GM21717 (cell line): ENCODE measurements around the gene TEAD1.

Experiments used
- ATAC-seq: cut with Tn5 transposase; IDR thresholded peaks from one replicate; pipeline ENCODE4 v1.9.1; 2021; ENCODE audit warnings: mild to moderate bottlenecking, moderate library complexity; ENCODE audit not compliant: unreplicated experiment

Gene TEAD1

GRCh38 chr11:12664385-12664784 lies 9.8 kb upstream of the TEAD1 start:
- no peak for ATAC-seq

DNA sequence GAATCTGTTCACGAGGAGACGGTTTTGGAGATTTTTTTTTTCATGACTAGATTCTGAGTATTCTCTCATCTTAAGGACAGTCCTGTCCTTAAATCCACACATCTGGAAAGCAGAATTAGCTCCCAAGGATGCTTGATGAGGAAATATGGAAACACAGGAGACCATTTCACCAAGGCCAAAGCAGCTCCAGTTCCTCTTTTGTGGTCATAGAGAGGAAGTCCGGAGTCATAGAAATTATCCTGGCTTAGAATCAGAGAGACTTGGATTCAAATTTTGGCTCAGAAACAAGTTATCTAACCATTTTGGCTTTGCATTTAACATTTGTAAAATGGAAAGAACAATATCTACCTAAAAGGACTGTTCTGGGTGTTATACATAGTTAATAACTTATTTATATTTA lies 7.3 kb upstream of the TEAD1 start:
- no peak for ATAC-seq

- no peak for ATAC-seq
Measured at GRCh38 chr11:12667646-12668045, 6.6 kb upstream of the TEAD1 start.

DNA sequence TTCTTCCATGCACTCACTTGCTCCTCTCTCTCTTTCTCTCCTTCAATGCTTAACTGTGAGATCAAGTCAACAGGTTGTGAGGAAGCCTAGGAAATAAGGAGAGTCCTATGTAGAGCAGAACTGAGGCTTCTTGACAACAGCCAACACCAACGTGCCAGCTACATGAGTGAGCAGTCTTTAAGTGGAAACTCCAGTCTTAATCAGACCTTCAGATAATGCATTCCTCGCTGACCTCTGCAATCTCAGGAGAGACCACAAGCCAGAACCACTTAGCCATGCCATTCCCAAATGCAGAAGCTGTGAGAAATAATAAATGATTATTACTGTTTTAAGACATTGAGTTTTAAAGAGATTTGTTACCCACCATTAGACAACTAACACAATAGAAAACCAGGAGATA lies 6.1 kb upstream of the TEAD1 start:
- no peak for ATAC-seq

DNA sequence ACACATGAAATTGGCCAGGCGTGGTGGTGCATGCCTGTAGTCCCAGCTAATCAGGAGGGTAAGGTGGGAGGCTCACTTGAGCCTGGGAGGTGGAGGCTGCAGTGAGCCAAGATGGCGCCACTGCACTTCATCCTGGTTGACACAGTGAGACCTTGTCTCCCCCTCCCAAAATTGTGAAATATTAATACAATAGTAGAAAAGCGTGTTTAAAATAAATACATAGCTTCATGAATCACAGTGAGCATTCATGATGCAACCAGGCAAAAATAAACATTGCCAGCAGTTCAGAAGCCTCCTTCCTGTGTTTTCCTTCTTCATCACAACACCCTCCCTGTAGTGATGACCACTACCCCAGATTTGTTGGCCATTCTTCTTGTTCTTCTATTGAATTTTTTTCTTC lies 4.3 kb upstream of the TEAD1 start:
- no peak for ATAC-seq

GRCh38 chr11:12671370-12671769 lies 2.9 kb upstream of the TEAD1 start:
- ATAC-seq, result no peak

DNA sequence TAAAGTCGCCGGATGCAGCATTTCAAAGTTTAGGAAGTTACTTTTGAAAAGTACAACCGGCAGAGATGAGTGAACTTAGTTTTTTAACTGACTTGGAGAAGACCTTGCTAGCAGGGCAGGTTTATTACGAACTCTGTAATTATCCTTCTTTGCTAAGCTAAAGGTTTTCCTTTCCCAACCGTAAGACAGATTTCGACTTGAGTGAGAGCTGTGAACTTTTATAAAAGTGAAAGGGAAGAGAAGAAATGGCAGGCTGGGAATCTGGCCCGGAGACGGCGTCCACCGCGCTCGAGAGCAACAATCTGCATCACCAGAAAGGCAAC lies 659 bp upstream of the TEAD1 start:
- no peak for ATAC-seq

- ATAC-seq, result peak; percentile 35
Measured at GRCh38 chr11:12674571-12674935, 332 bp downstream of the TEAD1 start.

DNA sequence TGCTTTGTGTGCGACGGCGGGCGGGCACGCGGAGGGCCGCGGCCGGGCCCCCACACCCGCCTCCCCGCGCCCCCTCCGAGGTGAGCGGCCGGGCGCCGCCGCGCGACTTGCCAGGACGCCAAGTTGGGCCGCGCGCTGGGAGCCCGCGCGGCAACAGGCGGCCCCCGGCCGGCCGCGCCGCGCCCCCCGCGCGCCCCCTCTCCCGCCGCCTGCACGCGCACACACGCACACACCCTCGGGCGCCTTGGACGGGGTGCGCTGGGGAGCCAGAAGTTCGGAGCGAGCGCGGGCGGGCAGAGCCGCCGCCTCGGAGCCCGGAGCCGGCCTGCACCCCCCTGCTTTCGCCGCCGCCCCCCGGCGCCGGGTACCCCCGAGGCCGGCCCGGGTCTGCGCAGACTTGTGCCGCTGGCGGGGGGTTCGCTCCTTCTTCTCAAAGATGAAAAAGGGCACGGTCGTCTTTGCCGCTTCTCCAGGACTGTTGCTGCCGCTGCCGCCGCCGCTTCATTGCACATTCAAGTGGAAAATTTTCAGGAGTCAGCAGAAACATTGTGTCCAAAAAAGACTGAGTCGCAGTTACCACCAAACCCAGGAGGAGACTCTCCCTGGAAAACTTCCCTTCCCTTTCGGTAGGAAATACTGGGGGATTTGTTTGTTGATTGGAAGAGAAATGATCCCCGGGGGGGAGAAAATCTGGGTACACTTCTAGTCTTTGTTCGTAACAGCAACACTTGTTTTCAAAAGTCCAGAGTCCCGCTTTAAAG lies 895 bp downstream of the TEAD1 start:
- ATAC-seq, result no peak

DNA sequence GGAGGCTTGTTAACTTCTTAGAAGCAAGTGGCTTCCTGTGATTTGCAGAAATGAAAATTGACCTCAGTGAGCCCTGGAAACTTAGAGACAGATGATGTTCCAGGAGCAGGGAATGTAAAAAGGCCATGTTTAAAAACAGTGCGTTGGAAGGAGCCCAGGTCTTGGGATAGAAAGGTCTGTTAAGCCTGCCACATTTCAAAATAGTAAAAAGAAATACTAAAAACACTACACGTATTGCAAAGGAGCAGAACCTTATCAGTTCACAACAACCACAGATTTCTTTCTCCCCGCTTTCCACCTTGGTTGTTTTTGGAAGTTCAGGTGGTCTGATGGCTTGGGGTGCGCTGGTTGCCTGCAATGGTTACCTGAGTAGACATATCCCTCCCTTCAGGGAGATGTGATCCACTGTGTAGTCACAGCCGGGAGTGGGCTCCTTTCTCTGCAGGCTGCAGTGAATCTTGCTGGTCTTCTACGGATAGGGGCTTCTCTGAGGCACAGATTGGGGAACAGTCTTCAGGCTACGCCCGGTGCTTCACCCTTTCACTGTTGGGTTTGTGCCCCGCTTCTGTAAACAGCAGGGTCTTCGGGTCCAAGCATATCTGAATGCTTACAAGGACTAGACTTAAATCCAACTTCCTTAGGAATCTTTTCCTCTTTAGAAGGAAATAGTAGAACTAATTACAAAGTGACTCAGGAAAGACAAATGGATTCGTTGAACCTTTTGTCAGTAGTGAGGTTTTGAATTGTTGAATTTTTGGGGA lies 1.9 kb downstream of the TEAD1 start:
- ATAC-seq, result no peak

GRCh38 chr11:12677131-12677530 lies 2.9 kb downstream of the TEAD1 start:
- ATAC-seq, result no peak

GRCh38 chr11:12678092-12678491 lies 3.9 kb downstream of the TEAD1 start:
- no peak for ATAC-seq

- no peak for ATAC-seq
Measured at GRCh38 chr11:12678991-12679390, 4.8 kb downstream of the TEAD1 start.

DNA sequence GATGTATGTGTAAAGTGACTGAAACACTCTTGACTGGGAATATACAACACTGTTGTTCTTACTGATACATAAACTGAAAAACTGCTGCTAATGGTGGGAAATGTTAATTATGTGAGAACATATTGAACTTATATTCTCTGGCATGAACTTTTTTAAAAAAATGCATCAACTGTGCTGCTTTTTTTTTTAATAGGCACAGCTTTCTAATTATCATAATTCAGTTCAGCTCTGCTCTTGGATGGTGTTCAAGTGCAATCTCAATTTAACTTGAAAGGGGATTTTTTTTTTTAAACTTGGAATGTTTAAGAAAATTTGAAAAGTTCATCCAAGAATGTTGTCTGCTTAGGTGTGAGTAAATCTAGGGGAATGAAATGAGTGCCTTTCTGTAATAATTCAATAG lies 5.2 kb downstream of the TEAD1 start:
- ATAC-seq, result no peak

- ATAC-seq, result no peak
Measured at GRCh38 chr11:12680246-12680939, 6.2 kb downstream of the TEAD1 start.

GRCh38 chr11:12680940-12681258 lies 6.7 kb downstream of the TEAD1 start:
- ATAC-seq, result no peak

- ATAC-seq, result no peak
Measured at GRCh38 chr11:12681466-12681865, 7.2 kb downstream of the TEAD1 start.

DNA sequence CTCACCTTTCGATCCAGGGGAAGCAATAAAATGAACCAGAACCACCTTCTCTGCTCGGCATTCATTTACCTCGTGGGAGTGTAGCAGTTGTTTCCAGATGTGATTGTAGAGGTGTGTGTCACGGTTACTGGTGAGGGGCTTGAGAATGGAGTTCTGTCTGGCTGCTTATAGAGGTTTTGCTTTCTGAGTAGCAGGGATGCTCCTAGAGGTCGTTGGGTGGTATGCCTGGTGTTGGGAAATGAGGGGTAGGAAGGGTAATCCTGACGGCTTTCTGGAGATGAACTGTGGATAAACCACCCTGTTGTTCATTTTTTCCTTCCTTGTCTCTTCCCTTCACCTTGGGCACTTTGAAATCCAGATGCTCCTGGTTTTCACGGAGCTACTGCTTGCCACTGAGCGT lies 8.1 kb downstream of the TEAD1 start:
- ATAC-seq, result no peak

GRCh38 chr11:12682737-12683500 lies 8.7 kb downstream of the TEAD1 start:
- no peak for ATAC-seq

GRCh38 chr11:12683874-12684273 lies 9.7 kb downstream of the TEAD1 start:
- no peak for ATAC-seq

GRCh38 chr11:12684315-12684714 lies 10.1 kb downstream of the TEAD1 start:
- no peak for ATAC-seq

- no peak for ATAC-seq
Measured at GRCh38 chr11:12684816-12685215, 10.6 kb downstream of the TEAD1 start.
